ENCODE results near the gene MAPK13.

MAPK13 gene

GRCh38 chr6:36089048-36089447 is 41.3 kb upstream of the MAPK13 start:
- no peak overlapping the region for H3K4me3 ChIP-seq (ENCODE audit: low read length)
- H3K9ac ChIP-seq (ENCODE audit: low read length): no peak overlapping the region
- no peaks in the 10 kb centered on the region for H4K20me1 ChIP-seq (ENCODE audit: insufficient read depth, low read length)
- DNase-seq: no peak
- no peaks in the 10 kb centered on the region for H3K9me3 ChIP-seq (replicated peaks; ENCODE audit: insufficient read depth, low read length)
- H2AFZ ChIP-seq (ENCODE audit: low read length): no peak overlapping the region
- no peaks in the 10 kb centered on the region for H3K36me3 ChIP-seq (replicated peaks; ENCODE audit: insufficient read depth, low read length)
- H3K4me1 ChIP-seq (ENCODE audit: low read length): no peaks in the 10 kb centered on the region
- no peaks in the 10 kb centered on the region for H3K27me3 ChIP-seq (replicated peaks; ENCODE audit: insufficient read depth, low read length)
- H3K79me2 ChIP-seq (ENCODE audit: low read length): no peaks in the 10 kb centered on the region
- H3F3A ChIP-seq (ENCODE audit: insufficient read depth, low read length): no peaks in the 10 kb centered on the region; the same call in 1 of the 2 replicates
- TF ChIP-seq, protein P1, sequence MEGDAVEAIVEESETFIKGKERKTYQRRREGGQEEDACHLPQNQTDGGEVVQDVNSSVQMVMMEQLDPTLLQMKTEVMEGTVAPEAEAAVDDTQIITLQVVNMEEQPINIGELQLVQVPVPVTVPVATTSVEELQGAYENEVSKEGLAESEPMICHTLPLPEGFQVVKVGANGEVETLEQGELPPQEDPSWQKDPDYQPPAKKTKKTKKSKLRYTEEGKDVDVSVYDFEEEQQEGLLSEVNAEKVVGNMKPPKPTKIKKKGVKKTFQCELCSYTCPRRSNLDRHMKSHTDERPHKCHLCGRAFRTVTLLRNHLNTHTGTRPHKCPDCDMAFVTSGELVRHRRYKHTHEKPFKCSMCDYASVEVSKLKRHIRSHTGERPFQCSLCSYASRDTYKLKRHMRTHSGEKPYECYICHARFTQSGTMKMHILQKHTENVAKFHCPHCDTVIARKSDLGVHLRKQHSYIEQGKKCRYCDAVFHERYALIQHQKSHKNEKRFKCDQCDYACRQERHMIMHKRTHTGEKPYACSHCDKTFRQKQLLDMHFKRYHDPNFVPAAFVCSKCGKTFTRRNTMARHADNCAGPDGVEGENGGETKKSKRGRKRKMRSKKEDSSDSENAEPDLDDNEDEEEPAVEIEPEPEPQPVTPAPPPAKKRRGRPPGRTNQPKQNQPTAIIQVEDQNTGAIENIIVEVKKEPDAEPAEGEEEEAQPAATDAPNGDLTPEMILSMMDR (IDR thresholded peaks at IDR 0.05; ENCODE audit: low read length): no peak
- TF ChIP-seq EZH2 (optimal IDR thresholded peaks at IDR 0.05; ENCODE audit: low read depth, low read length) (no peak), EZH2phosphoT487 (IDR thresholded peaks at IDR 0.05; ENCODE audit: low read length) (no peak)
- H3K4me2 ChIP-seq (ENCODE audit: low read depth, low read length): no peak overlapping the region
- no peaks in the 10 kb centered on the region for H3K9me2 ChIP-seq (replicated peaks; ENCODE audit: insufficient read depth, low read length)
- H3K27ac ChIP-seq (ENCODE audit: low read length): no peak overlapping the region

- Histone ChIP-seq H3K9me3 (replicated peaks; ENCODE audit: insufficient read depth, low read length) (no peaks in the 10 kb centered on the region), H3K9me2 (replicated peaks; ENCODE audit: insufficient read depth, low read length) (no peaks in the 10 kb centered on the region), H3K9ac (ENCODE audit: low read length) (no peak overlapping the region), H3K27ac (ENCODE audit: low read length) (no peak overlapping the region), H4K20me1 (ENCODE audit: insufficient read depth, low read length) (no peaks in the 10 kb centered on the region), H3F3A (ENCODE audit: insufficient read depth, low read length) (no peaks in the 10 kb centered on the region; the same call in 1 of the 2 replicates), H3K27me3 (replicated peaks; ENCODE audit: insufficient read depth, low read length) (no peaks in the 10 kb centered on the region), H3K4me2 (ENCODE audit: low read depth, low read length) (no peak overlapping the region), H2AFZ (ENCODE audit: low read length) (no peak overlapping the region), H3K4me3 (ENCODE audit: low read length) (no peak overlapping the region), H3K36me3 (replicated peaks; ENCODE audit: insufficient read depth, low read length) (no peaks in the 10 kb centered on the region), H3K79me2 (ENCODE audit: low read length) (no peaks in the 10 kb centered on the region), H3K4me1 (ENCODE audit: low read length) (no peaks in the 10 kb centered on the region)
- no peak for DNase-seq
- TF ChIP-seq EZH2phosphoT487 (IDR thresholded peaks at IDR 0.05; ENCODE audit: low read length) (no peak), EZH2 (optimal IDR thresholded peaks at IDR 0.05; ENCODE audit: low read depth, low read length) (no peak)
- TF ChIP-seq, protein P1 (IDR thresholded peaks at IDR 0.05; ENCODE audit: low read length): no peak
Measured at GRCh38 chr6:36094238-36094637, 36.1 kb upstream of the MAPK13 start.

DNA sequence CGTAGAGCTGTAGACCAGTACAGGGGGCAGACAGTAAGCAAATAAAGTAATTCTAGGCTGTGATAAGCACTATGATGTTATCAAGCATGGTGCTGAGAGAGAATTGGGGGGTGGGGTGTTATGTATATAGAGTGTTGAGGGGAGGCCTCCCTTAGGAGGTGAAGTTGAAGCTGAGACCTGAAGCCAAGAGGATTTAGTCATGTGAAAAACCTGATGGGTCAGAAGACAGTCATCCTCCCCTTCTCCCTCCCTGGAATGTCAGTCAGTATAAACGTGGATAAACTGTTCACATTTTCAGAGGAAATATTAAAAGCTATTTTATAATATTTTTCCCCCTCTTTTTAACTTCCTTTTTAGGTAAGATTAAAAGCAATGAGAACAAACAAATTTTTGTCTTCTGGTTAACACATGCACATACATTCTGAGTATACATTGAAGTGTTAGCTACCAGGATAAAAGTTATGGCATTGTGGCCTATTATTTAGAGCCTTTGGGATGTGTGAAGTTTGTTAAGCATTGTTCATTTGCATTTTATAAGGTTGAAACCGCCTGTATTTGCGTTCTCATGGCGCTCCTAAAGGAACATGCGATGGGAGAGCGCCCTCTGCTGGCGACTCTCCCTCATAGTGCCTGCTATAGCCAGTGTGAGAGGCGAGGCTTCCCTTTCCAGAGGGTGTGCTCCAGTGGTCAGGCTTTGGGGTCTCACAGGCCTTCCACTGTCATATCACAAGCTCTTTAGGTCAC is 35.4 kb upstream of the MAPK13 start:
- peak overlapping the region; percentile 20; the same call in 1 of the 2 replicates for H3K4me2 ChIP-seq (ENCODE audit: low read depth, low read length)
- H3K9me2 ChIP-seq (replicated peaks; ENCODE audit: insufficient read depth, low read length): no peaks in the 10 kb centered on the region
- H3K4me1 ChIP-seq (ENCODE audit: low read length): no peaks in the 10 kb centered on the region
- H3K36me3 ChIP-seq (replicated peaks; ENCODE audit: insufficient read depth, low read length): no peaks in the 10 kb centered on the region
- no peaks in the 10 kb centered on the region for H3K9me3 ChIP-seq (replicated peaks; ENCODE audit: insufficient read depth, low read length)
- no peak overlapping the region for H3K4me3 ChIP-seq (ENCODE audit: low read length)
- peak; percentile 73 for DNase-seq
- no peaks in the 10 kb centered on the region for H3K79me2 ChIP-seq (ENCODE audit: low read length)
- H3K27ac ChIP-seq (ENCODE audit: low read length): no peak overlapping the region
- TF ChIP-seq, protein P1 (IDR thresholded peaks at IDR 0.05; ENCODE audit: low read length): peak; percentile 97
- TF ChIP-seq EZH2 (optimal IDR thresholded peaks at IDR 0.05; ENCODE audit: low read depth, low read length): no peak
- H3K9ac ChIP-seq (ENCODE audit: low read length): no peak overlapping the region
- no peaks in the 10 kb centered on the region for H3F3A ChIP-seq (ENCODE audit: insufficient read depth, low read length)
- no peaks in the 10 kb centered on the region for H4K20me1 ChIP-seq (ENCODE audit: insufficient read depth, low read length)
- no peaks in the 10 kb centered on the region for H3K27me3 ChIP-seq (replicated peaks; ENCODE audit: insufficient read depth, low read length)
- no peak overlapping the region for H2AFZ ChIP-seq (ENCODE audit: low read length)
